HepG2 (cell line): Measurements from ENCODE around the gene RBM25. TPM values are rescaled to one million over a fixed set of nuclear protein-coding genes. Genes with fewer than 3 reads are reported as not detected.

ENCODE experiments used
- BORCS8-MEF2B ChIP-seq: sonication (generic); formaldehyde crosslinking; IDR thresholded peaks from 2 replicates; pipeline ENCODE4 v1.8.0; 2022; ENCODE audit warnings: mild to moderate bottlenecking, missing genetic modification reagents
- CERS6 ChIP-seq: sonication (generic); formaldehyde crosslinking; IDR thresholded peaks from 2 replicates; pipeline ENCODE4 v1.5.0; 2020; ENCODE audit warnings: missing genetic modification reagents
- CHD4 ChIP-seq: fragments of 200-600 bp; sonication (generic); IDR thresholded peaks from 2 replicates; pipeline ENCODE4 v1.7.0; 2017; ENCODE audit warnings: mild to moderate bottlenecking, low read length, borderline replicate concordance
- GATAD1 ChIP-seq: IDR thresholded peaks from 2 replicates; pipeline ENCODE4 v1.6.1; 2016; ENCODE audit warnings: missing genetic modification reagents, missing compliant biosample characterization
- MEIS1 ChIP-seq: sonication (generic); formaldehyde crosslinking; IDR thresholded peaks from 2 replicates; pipeline ENCODE4 v1.9.0; 2021; ENCODE audit warnings: mild to moderate bottlenecking, missing genetic modification reagents, moderate library complexity, borderline replicate concordance
- MTERF4 ChIP-seq: sonication (generic); formaldehyde crosslinking; IDR thresholded peaks from 2 replicates; pipeline ENCODE4 v1.8.0; 2023; ENCODE audit warnings: mild to moderate bottlenecking, missing genetic modification reagents
- MXD1 ChIP-seq: sonication (generic); formaldehyde crosslinking; IDR thresholded peaks from 2 replicates; pipeline ENCODE4 v1.4.0; 2020; ENCODE audit warnings: mild to moderate bottlenecking, missing genetic modification reagents
- PCBP1 ChIP-seq: fragments of 200-400 bp; formaldehyde crosslinking; IDR thresholded peaks from 2 replicates; pipeline ENCODE4 v1.6.1; 2017; ENCODE audit warnings: mild to moderate bottlenecking, low read depth, low read length, borderline replicate concordance
- PHF21A ChIP-seq: sonication (generic); formaldehyde crosslinking; IDR thresholded peaks from 2 replicates; pipeline ENCODE4 v1.5.0; 2020; ENCODE audit warnings: mild to moderate bottlenecking, missing genetic modification reagents
- RFX3 ChIP-seq: IDR thresholded peaks from 2 replicates; pipeline ENCODE4 v1.6.1; 2016; ENCODE audit warnings: missing biosample characterization, missing genetic modification reagents
- SKIL ChIP-seq: sonication (generic); formaldehyde crosslinking; IDR thresholded peaks from 2 replicates; pipeline ENCODE4 v1.8.0; 2022; ENCODE audit warnings: missing genetic modification reagents, mild to moderate bottlenecking, moderate library complexity, borderline replicate concordance
- TAF15 ChIP-seq: fragments of 200-400 bp; formaldehyde crosslinking; IDR thresholded peaks from one replicate; pipeline ENCODE4 v1.6.1; 2018; ENCODE audit warnings: mild to moderate bottlenecking, low read depth, low read length; ENCODE audit not compliant: poor library complexity, severe bottlenecking
- ZBTB20 ChIP-seq: sonication (generic); formaldehyde crosslinking; IDR thresholded peaks from 2 replicates; pipeline ENCODE4 v1.8.1; 2023; ENCODE audit warnings: missing genetic modification reagents, low read depth, mild to moderate bottlenecking, borderline replicate concordance
- ZNF34 ChIP-seq: sonication (generic); formaldehyde crosslinking; IDR thresholded peaks from 2 replicates; pipeline ENCODE4 v1.4.0; 2020; ENCODE audit warnings: mild to moderate bottlenecking, missing genetic modification reagents, borderline replicate concordance
- ZNF549 ChIP-seq: sonication (generic); formaldehyde crosslinking; IDR thresholded peaks from 2 replicates; pipeline ENCODE4 v1.5.0; 2020; ENCODE audit warnings: missing genetic modification reagents
- ZNF609 ChIP-seq: sonication (generic); formaldehyde crosslinking; IDR thresholded peaks from 2 replicates; pipeline ENCODE4 v1.4.0; 2020; ENCODE audit warnings: mild to moderate bottlenecking, missing genetic modification reagents, borderline replicate concordance
- ZNF784 ChIP-seq: sonication (generic); formaldehyde crosslinking; IDR thresholded peaks from 2 replicates; pipeline ENCODE4 v1.5.1; 2020; ENCODE audit warnings: missing genetic modification reagents, mild to moderate bottlenecking, borderline replicate concordance
- ZNF883 ChIP-seq: sonication (generic); formaldehyde crosslinking; IDR thresholded peaks from 2 replicates; pipeline ENCODE4 v1.5.1; 2020; ENCODE audit warnings: mild to moderate bottlenecking, missing genetic modification reagents; ENCODE audit errors: not compliant biosample characterization
- polyA plus RNA-seq, 8 experiments: library from polyadenylated mRNA; depleted of rRNA in 3 of 8; stranded (reverse) in 7 of 8; unstranded in 1 of 8; fragments of >200 nt; fragmentation: Illumina TruSeq in 4 of 8; extraction: Trizol in 4 of 8; gene quantifications; 2 replicates each; pipeline versions ENCODE4 v1.2.1 to v1.2.3, GENCODE V29; 2011 to 2016; ENCODE audit warnings: low read depth in 4 of 8, missing spikeins in 1 of 8, mixed read lengths in 1 of 8; ENCODE audit not compliant: insufficient read depth in 1 of 8
- total RNA-seq, 5 experiments: library from RNA; depleted of rRNA; stranded (reverse); fragments of >200 nt; fragmentation: Illumina TruSeq; extraction: Trizol; gene quantifications; 2 replicates each; pipeline ENCODE4 v1.2.3, GENCODE V29; 2016; ENCODE audit warnings: low read depth in 1 of 5

The RBM25 gene
- total and polyA plus RNA-seq, 2 of the 13 experiments (the other 11 are each of a cell fraction or from before 2014, with no cell fraction given): 34.1 to 65.9 TPM

- TF ChIP-seq CHD4 (no peak), ZNF34 (CRISPR knock-in tag) (no peak), ZNF784 (CRISPR knock-in tag) (no peak), MEIS1 (CRISPR knock-in tag) (peak; percentile 34; the same call in 1 of the 2 replicates), MTERF4 (CRISPR knock-in tag) (no peak), RFX3 (CRISPR knock-in tag) (no peak), BORCS8-MEF2B (CRISPR knock-in tag) (peak; percentile 58; the same call in 1 of the 2 replicates), GATAD1 (CRISPR knock-in tag) (peak; percentile 82), ZNF609 (CRISPR knock-in tag) (peak; percentile 16; the same call in 1 of the 2 replicates), PCBP1 (no peak), TAF15 (peak; percentile 68), MXD1 (CRISPR knock-in tag) (0 out of 2 replicates have a peak, but pooled peaks have one; percentile 23), ZNF549 (CRISPR knock-in tag) (no peak), PHF21A (CRISPR knock-in tag) (peak; percentile 40; the same call in 1 of the 2 replicates), SKIL (CRISPR knock-in tag) (no peak), ZNF883 (CRISPR knock-in tag) (no peak), ZBTB20 (CRISPR knock-in tag) (no peak), CERS6 (CRISPR knock-in tag) (no peak)
Observed at GRCh38 chr14:73026845-73027542, 31.3 kb upstream of the RBM25 start, which contains the start of gene ZFYVE1 (continued).
